Pancreas (tissue), 10 donors: ENCODE measurements around the gene CNTN1. TPM values are rescaled to one million over a fixed set of nuclear protein-coding genes. Genes with fewer than 3 reads are reported as not detected.

Experiments
- ATAC-seq, 4 donors: fragments of 200-7000 bp; cut with Tn5 transposase; one replicate each; pipeline versions ENCODE4 v1.8.0 to v1.9.1; 2020; ENCODE audit warnings: mild to moderate bottlenecking in 4 of 4, moderate library complexity in 4 of 4
- DNase-seq, 6 donors: peaks; one replicate each; pipeline ENCODE4 v3.0.0-alpha.2; 2020
- FAIRE-seq: peaks from 2 replicates; lab custom pipeline; 2012; peaks lifted over from hg19 to GRCh38; lab: Jason Lieb, UNC
- H3K27ac ChIP-seq, 4 donors: fragments of 200-600 bp; sonication (generic); 1 replicate in 3 of 4; 2 replicates in 1 of 4; pipeline versions ENCODE4 v1.5.0 to v1.8.0; 2020
- H3K27me3 ChIP-seq, 4 donors: fragments of 200-600 bp; one replicate each; pipeline ENCODE4 v1.8.0; 2021
- H3K36me3 ChIP-seq, 3 donors: fragments of 200-600 bp; sonication (generic) in 1 of 3; one replicate each; pipeline versions ENCODE4 v1.5.0 to v1.8.0; 2020 to 2021
- H3K4me1 ChIP-seq, 3 donors: fragments of 200-600 bp; one replicate each; pipeline ENCODE4 v1.8.0; 2021
- H3K4me3 ChIP-seq, 4 donors: fragments of 200-600 bp; sonication (generic) in 2 of 4; one replicate each; pipeline versions ENCODE4 v1.5.0 to v1.8.0; 2020 to 2021
- H3K9me3 ChIP-seq, 4 donors: fragments of 200-600 bp; one replicate each; pipeline ENCODE4 v1.8.0; 2021
- CTCF ChIP-seq, 4 donors: fragments of 200-600 bp; sonication (generic) in 3 of 4; IDR thresholded peaks; one replicate each; pipeline versions ENCODE4 v1.5.0 to v1.8.0; 2021; ENCODE audit warnings: antibody characterized with exemption in 4 of 4
- WGBS, 2 donors: extraction: QIAGEN DNeasy Blood & Tissue Kit; methylation state at CpG; one replicate each; pipeline ENCODE4 v1.1.7; 2013; 5-methylcytosine and 5-hydroxymethylcytosine counted together
- intact Hi-C, 3 donors: fragments of 100-400 bp; cut with DNase I; formaldehyde crosslinking; loops; one replicate each; pipeline versions ENCODE4 v1.11.1 to v1.14.2; 2022
- polyA plus RNA-seq, 2 donors: library from polyadenylated mRNA; stranded (reverse); fragments of 200-250 nt; gene quantifications; one replicate each; pipeline ENCODE4 v1.2.3, GENCODE V29; 2013
- total RNA-seq, 6 donors: library from RNA; stranded (reverse); fragmentation: NEBNext Ultra II Directional in 4 of 6; extraction: Animal tissue kit (Norgen Biotek cat#: 25700) in 4 of 6; gene quantifications; one replicate each; pipeline versions ENCODE4 v1.2.1 to v1.2.4, GENCODE V29; 2021 to 2023
- donor health status: healthy with polysubstance abuse.
- donor health status: DM: no; HTN: no; CAD: no; lungs with moderate emphysema.
- donor health status: DM: no; HTN: no; CAD: no.
- donor health status: control.
- donor health status: control.
- donor health status: Bipolar disorder and iron deficiency.
- donor health status: DM: yes; HTN: yes; CAD: no.
- donor health status: DM: no; HTN: no; CAD: no.
- donor health status: DM: no; HTN: no; CAD: no.
- donor health status: DM: yes; HTN: yes; CAD: no.

Gene CNTN1
- total and polyA plus RNA-seq, 8 donors = 1.4 to 13.9 (median 4.6) TPM

- intact Hi-C loops = no loop called here
- DNase-seq = no peak
Measured at GRCh38 chr12:40829738-40830144, 137.5 kb downstream of the CNTN1 start.

GRCh38 chr12:40831916-40832315 is 139.7 kb downstream of the CNTN1 start:
- H3K27ac ChIP-seq = no peak overlapping the region
- no peaks in the 10 kb centered on the region for H3K36me3 ChIP-seq
- H3K27me3 ChIP-seq = no peaks in the 10 kb centered on the region
- intact Hi-C loops = no loop called here
- no peaks in the 10 kb centered on the region for H3K4me1 ChIP-seq
- DNase-seq (no peak), FAIRE-seq (no peak), ATAC-seq (no peak)
- no peak overlapping the region for H3K4me3 ChIP-seq
- no peaks in the 10 kb centered on the region for H3K9me3 ChIP-seq
- TF ChIP-seq CTCF (IDR thresholded peaks at IDR 0.05) = no peak

More at GRCh38 chr12:40829738-40830144, 137.5 kb downstream of the CNTN1 start:
- ATAC-seq (no peak), FAIRE-seq (no peak)
- Histone ChIP-seq H3K36me3 (no peaks in the 10 kb centered on the region), H3K4me3 (no peak overlapping the region), H3K27ac (no peak overlapping the region), H3K27me3 (no peaks in the 10 kb centered on the region), H3K9me3 (no peaks in the 10 kb centered on the region), H3K4me1 (no peaks in the 10 kb centered on the region)
- 11 to 24% methylated on average over 1 of the region's 1 CpG for WGBS, 2 donors
- no peak for TF ChIP-seq CTCF (IDR thresholded peaks at IDR 0.05)

GRCh38 chr12:40832668-40833067 is 140.4 kb downstream of the CNTN1 start:
- DNase-seq = no peak
- TF ChIP-seq CTCF (IDR thresholded peaks at IDR 0.05) = no peak
- Histone ChIP-seq H3K27ac (no peak overlapping the region), H3K9me3 (no peaks in the 10 kb centered on the region), H3K4me1 (no peaks in the 10 kb centered on the region), H3K4me3 (no peak overlapping the region), H3K36me3 (no peaks in the 10 kb centered on the region), H3K27me3 (no peaks in the 10 kb centered on the region)
- intact Hi-C loops = no loop called here
- WGBS, 2 donors = 23 to 30% methylated on average over 2 of the region's 2 CpGs
- no peak for ATAC-seq
- FAIRE-seq = no peak

- Histone ChIP-seq H3K36me3 (no peaks in the 10 kb centered on the region), H3K9me3 (no peaks in the 10 kb centered on the region), H3K4me1 (no peaks in the 10 kb centered on the region), H3K27me3 (no peaks in the 10 kb centered on the region), H3K4me3 (no peak overlapping the region), H3K27ac (no peak overlapping the region)
- no peak for FAIRE-seq
- 67 to 75% methylated on average over 2 of the region's 2 CpGs for WGBS, 2 donors
- no peak for DNase-seq
- no peak for TF ChIP-seq CTCF (IDR thresholded peaks at IDR 0.05)
- ATAC-seq = no peak
- intact Hi-C loops = no loop called here
Measured at GRCh38 chr12:40833818-40834217, 141.6 kb downstream of the CNTN1 start.

GRCh38 chr12:40834321-40834720 is 142.1 kb downstream of the CNTN1 start:
- WGBS, 2 donors = 56 to 61% methylated on average over 5 of the region's 5 CpGs
- no peaks in the 10 kb centered on the region for H3K4me1 ChIP-seq
- intact Hi-C loops = no loop called here
- no peaks in the 10 kb centered on the region for H3K36me3 ChIP-seq
- H3K27me3 ChIP-seq = no peaks in the 10 kb centered on the region
- DNase-seq = no peak
- FAIRE-seq = no peak
- no peak for ATAC-seq
- H3K9me3 ChIP-seq = no peaks in the 10 kb centered on the region
- no peak for TF ChIP-seq CTCF (IDR thresholded peaks at IDR 0.05)
- no peak overlapping the region for H3K27ac ChIP-seq
- H3K4me3 ChIP-seq = no peak overlapping the region
